GM23248 (cell line): ENCODE results near the gene ICAM5. TPM values are rescaled to one million over a fixed set of nuclear protein-coding genes. Genes with fewer than 3 reads are reported as not detected.
A peak's percentile ranks its signal among the peaks of the same experiment; 100 is the strongest.

Source experiments
- DNase-seq: peaks from one replicate; pipeline ENCODE4 v3.0.0-alpha.2; 2015
- H2AFZ ChIP-seq: fragments of 200-600 bp; sonication (generic); 2 replicates; pipeline ENCODE4 v1.6.1; 2016; ENCODE audit warnings: antibody characterized with exemption
- H3F3A ChIP-seq: fragments of 200-600 bp; sonication (generic); 2 replicates; pipeline ENCODE4 v1.6.1; 2016; ENCODE audit warnings: mild to moderate bottlenecking, antibody characterized with exemption, mixed run types; ENCODE audit not compliant: insufficient read depth
- H3K27ac ChIP-seq: fragments of 200-600 bp; sonication (generic); 2 replicates; pipeline ENCODE4 v1.5.1; 2016; ENCODE audit warnings: mild to moderate bottlenecking
- H3K27me3 ChIP-seq: fragments of 200-600 bp; sonication (generic); replicated peaks from 2 replicates; pipeline ENCODE4 v1.6.1; 2016; ENCODE audit warnings: mild to moderate bottlenecking; ENCODE audit not compliant: insufficient read depth
- H3K36me3 ChIP-seq: fragments of 200-600 bp; sonication (generic); 2 replicates; pipeline ENCODE4 v1.6.1; 2016; ENCODE audit warnings: low read depth, mild to moderate bottlenecking
- H3K4me1 ChIP-seq: fragments of 200-600 bp; sonication (generic); 2 replicates; pipeline ENCODE4 v1.6.1; 2016; ENCODE audit warnings: mild to moderate bottlenecking; ENCODE audit not compliant: insufficient read depth
- H3K4me2 ChIP-seq: fragments of 200-600 bp; sonication (generic); one replicate; pipeline ENCODE4 v1.6.1; 2016; ENCODE audit warnings: mild to moderate bottlenecking; ENCODE audit not compliant: unreplicated experiment
- H3K4me3 ChIP-seq: fragments of 200-600 bp; sonication (generic); 2 replicates; pipeline ENCODE4 v1.5.1; 2016; ENCODE audit warnings: mild to moderate bottlenecking
- H3K79me2 ChIP-seq: fragments of 200-600 bp; sonication (generic); 2 replicates; pipeline ENCODE4 v1.6.1; 2016; ENCODE audit warnings: mild to moderate bottlenecking; ENCODE audit not compliant: insufficient read depth
- H3K9ac ChIP-seq: fragments of 200-600 bp; sonication (generic); 2 replicates; pipeline ENCODE4 v1.6.1; 2016; ENCODE audit warnings: mild to moderate bottlenecking
- H3K9me2 ChIP-seq: fragments of 200-600 bp; sonication (generic); 2 replicates; pipeline ENCODE4 v1.6.1; 2016; ENCODE audit warnings: mixed run types, mild to moderate bottlenecking, moderate library complexity; ENCODE audit not compliant: insufficient read depth
- H3K9me3 ChIP-seq: fragments of 200-600 bp; sonication (generic); one replicate; pipeline ENCODE4 v1.6.1; 2017; ENCODE audit warnings: low read depth
- H4K20me1 ChIP-seq: fragments of 200-600 bp; sonication (generic); 2 replicates; pipeline ENCODE4 v1.6.0; 2016; ENCODE audit not compliant: insufficient read depth
- EZH2 ChIP-seq: fragments of 200-600 bp; sonication (generic); IDR thresholded peaks from 2 replicates; pipeline ENCODE4 v1.6.1; 2018; ENCODE audit warnings: antibody characterized with exemption, mild to moderate bottlenecking; ENCODE audit not compliant: insufficient read depth, poor library complexity, severe bottlenecking
- EZH2phosphoT487 ChIP-seq: fragments of 200-600 bp; sonication (generic); IDR thresholded peaks from 2 replicates; pipeline ENCODE4 v1.6.1; 2018; ENCODE audit warnings: antibody characterized with exemption, moderate library complexity, mild to moderate bottlenecking, low read depth; ENCODE audit not compliant: insufficient read depth
- WGBS, 2 experiments: methylation state at CpG; one replicate each; pipeline ENCODE4 v1.1.6; 2015 to 2017; ENCODE audit warnings: low lambda C conversion rate in 2 of 2, low coverage in 1 of 2; ENCODE audit errors: missing lambda C conversion rate in 2 of 2; 5-methylcytosine and 5-hydroxymethylcytosine counted together
- in situ Hi-C: fragments of 300-500 bp; cut with MboI; formaldehyde crosslinking; loops from 2 replicates; pipeline ENCODE4 v1.15.0; 2020
- polyA plus RNA-seq: library from polyadenylated mRNA; unstranded; fragments of >200 nt; fragmentation: Nextera tagmentation; extraction: Ambion mirVana; gene quantifications from 2 replicates; pipeline ENCODE4 v1.2.1, GENCODE V29; 2016
- total RNA-seq: library from RNA; depleted of rRNA; stranded (reverse); fragments of >200 nt; shearing (Covaris generic); gene quantifications from 2 replicates; pipeline ENCODE4 v1.2.3, GENCODE V29; 2014

Gene ICAM5
- total and polyA plus RNA-seq, 2 experiments from 2014 or later: 9.8 to 48.7 TPM

DNA sequence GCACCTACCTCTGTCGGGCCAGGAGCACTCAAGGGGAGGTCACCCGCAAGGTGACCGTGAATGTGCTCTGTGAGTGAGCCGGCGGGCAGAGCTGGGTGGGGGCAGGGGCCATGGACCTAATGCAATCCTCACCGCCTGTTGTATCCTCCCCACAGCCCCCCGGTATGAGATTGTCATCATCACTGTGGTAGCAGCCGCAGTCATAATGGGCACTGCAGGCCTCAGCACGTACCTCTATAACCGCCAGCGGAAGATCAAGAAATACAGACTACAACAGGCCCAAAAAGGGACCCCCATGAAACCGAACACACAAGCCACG, 4.8 kb upstream of the ICAM5 start:
- Histone ChIP-seq H3K79me2 (no peaks in the 10 kb centered on the region), H2AFZ (no peak overlapping the region), H3K9me2 (no peaks in the 10 kb centered on the region), H3K36me3 (no peaks in the 10 kb centered on the region; the same call in 1 of the 2 replicates), H4K20me1 (no peaks in the 10 kb centered on the region), H3K27me3 (no peaks in the 10 kb centered on the region), H3K4me2 (no peak overlapping the region), H3F3A (0 out of 2 replicates have a peak, but pooled peaks cover 9% of the 10 kb centered on the region), H3K4me3 (no peak overlapping the region), H3K9me3 (no peaks in the 10 kb centered on the region), H3K27ac (no peak overlapping the region), H3K4me1 (no peaks in the 10 kb centered on the region), H3K9ac (no peak overlapping the region)
- DNase-seq: no peak
- WGBS, 2 experiments: 85 to 95% methylated on average over 7 to 13 of the region's 13 CpGs
- in situ Hi-C loops: no loop called here
- TF ChIP-seq EZH2phosphoT487: no peak
- TF ChIP-seq EZH2: no peak

GRCh38 chr19:10285393-10285792, 4.4 kb upstream of the ICAM5 start:
- no peaks in the 10 kb centered on the region for H3K9me2 ChIP-seq
- H3K9me3 ChIP-seq: no peaks in the 10 kb centered on the region
- no peak overlapping the region for H3K9ac ChIP-seq
- H3K4me3 ChIP-seq: no peak overlapping the region
- no peaks in the 10 kb centered on the region for H3K27me3 ChIP-seq
- no peaks in the 10 kb centered on the region for H3K79me2 ChIP-seq
- no peak overlapping the region for H2AFZ ChIP-seq
- no peak for DNase-seq
- H3K36me3 ChIP-seq: no peaks in the 10 kb centered on the region; the same call in 1 of the 2 replicates
- TF ChIP-seq EZH2phosphoT487 (no peak), EZH2 (no peak)
- no peak overlapping the region for H3K27ac ChIP-seq
- H3F3A ChIP-seq: 0 out of 2 replicates have a peak, but pooled peaks cover 9% of the 10 kb centered on the region
- no peaks in the 10 kb centered on the region for H4K20me1 ChIP-seq
- in situ Hi-C loops: no loop called here
- WGBS, 2 experiments: 83% methylated on average over 4 of the region's 4 CpGs
- no peak overlapping the region for H3K4me2 ChIP-seq
- no peaks in the 10 kb centered on the region for H3K4me1 ChIP-seq

DNA sequence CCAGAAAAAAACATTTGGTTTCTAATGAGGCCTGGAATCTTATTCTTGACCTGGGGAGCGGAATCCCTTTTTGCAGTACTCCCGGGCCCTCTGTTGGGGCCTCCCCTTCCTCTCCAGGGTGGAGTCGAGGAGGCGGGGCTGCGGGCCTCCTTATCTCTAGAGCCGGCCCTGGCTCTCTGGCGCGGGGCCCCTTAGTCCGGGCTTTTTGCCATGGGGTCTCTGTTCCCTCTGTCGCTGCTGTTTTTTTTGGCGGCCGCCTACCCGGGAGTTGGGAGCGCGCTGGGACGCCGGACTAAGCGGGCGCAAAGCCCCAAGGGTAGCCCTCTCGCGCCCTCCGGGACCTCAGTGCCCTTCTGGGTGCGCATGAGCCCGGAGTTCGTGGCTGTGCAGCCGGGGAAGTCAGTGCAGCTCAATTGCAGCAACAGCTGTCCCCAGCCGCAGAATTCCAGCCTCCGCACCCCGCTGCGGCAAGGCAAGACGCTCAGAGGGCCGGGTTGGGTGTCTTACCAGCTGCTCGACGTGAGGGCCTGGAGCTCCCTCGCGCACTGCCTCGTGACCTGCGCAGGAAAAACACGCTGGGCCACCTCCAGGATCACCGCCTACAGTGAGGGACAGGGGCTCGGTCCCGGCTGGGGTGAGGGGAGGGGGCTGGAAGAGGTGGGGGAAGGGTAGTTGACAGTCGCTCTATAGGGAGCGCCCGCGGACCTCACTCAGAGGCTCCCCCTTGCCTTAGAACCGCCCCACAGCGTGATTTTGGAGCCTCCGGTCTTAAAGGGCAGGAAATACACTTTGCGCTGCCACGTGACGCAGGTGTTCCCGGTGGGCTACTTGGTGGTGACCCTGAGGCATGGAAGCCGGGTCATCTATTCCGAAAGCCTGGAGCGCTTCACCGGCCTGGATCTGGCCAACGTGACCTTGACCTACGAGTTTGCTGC, 2.7 kb upstream of the ICAM5 start, which contains the start of gene ICAM4:
ICAM4 (plus strand) TSS at position 153 of the 935 bp plus-strand sequence; CDS start at position 211, 58 bp downstream.
- in situ Hi-C loops: no loop called here
- Histone ChIP-seq H3K79me2 (no peaks in the 10 kb centered on the region), H3K9me3 (no peaks in the 10 kb centered on the region), H3K36me3 (no peaks in the 10 kb centered on the region; the same call in 1 of the 2 replicates), H3K27me3 (no peaks in the 10 kb centered on the region), H3K27ac (no peak within 1 kb of the TSS), H4K20me1 (no peaks in the 10 kb centered on the region), H3K4me3 (no peak within 1 kb of the TSS), H3K4me2 (no peak within 1 kb of the TSS), H3K9me2 (no peaks in the 10 kb centered on the region), H3F3A (0 out of 2 replicates have a peak, but pooled peaks cover 9% of the 10 kb centered on the region), H3K4me1 (no peaks in the 10 kb centered on the region; the same call in 1 of the 2 replicates), H2AFZ (peak within 1 kb of the TSS; percentile 43), H3K9ac (no peak within 1 kb of the TSS)
- TF ChIP-seq EZH2: no peak
- no peak for TF ChIP-seq EZH2phosphoT487
- DNase-seq: peak; percentile 35
- 18% methylated on average over 47 to 54 of the region's 59 CpGs for WGBS, 2 experiments

DNA sequence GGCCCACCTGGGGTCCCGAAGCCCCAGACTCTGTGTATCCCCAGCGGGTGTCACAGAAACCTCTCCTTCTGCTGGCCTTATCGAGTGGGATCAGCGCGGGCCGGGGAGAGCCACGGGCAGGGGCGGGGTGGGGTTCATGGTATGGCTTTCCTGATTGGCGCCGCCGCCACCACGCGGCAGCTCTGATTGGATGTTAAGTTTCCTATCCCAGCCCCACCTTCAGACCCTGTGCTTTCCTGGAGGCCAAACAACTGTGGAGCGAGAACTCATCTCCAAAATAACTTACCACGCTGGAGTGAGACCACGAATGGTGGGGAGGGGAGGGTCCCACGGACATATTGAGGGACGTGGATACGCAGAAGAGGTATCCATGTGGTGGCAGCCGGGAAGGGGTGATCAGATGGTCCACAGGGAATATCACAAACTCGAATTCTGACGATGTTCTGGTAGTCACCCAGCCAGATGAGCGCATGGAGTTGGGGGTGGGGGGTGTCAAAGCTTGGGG, 1.0 kb upstream of the ICAM5 start:
- in situ Hi-C loops: no loop called here
- H3K9ac ChIP-seq: peak overlapping the region; percentile 70
- 0 out of 2 replicates have a peak, but pooled peaks cover 9% of the 10 kb centered on the region for H3F3A ChIP-seq
- H3K79me2 ChIP-seq: no peaks in the 10 kb centered on the region
- no peaks in the 10 kb centered on the region; the same call in 1 of the 2 replicates for H3K4me1 ChIP-seq
- peak overlapping the region; percentile 72 for H3K4me3 ChIP-seq
- peak; percentile 80 for DNase-seq
- peak overlapping the region; percentile 80 for H3K4me2 ChIP-seq
- TF ChIP-seq EZH2phosphoT487: no peak
- no peak for TF ChIP-seq EZH2
- WGBS, 2 experiments: 4 to 5% methylated on average over 19 to 23 of the region's 23 CpGs
- no peaks in the 10 kb centered on the region for H3K9me2 ChIP-seq
- no peaks in the 10 kb centered on the region for H3K9me3 ChIP-seq
- H3K27ac ChIP-seq: peak overlapping the region; percentile 68
- no peaks in the 10 kb centered on the region for H3K27me3 ChIP-seq
- H3K36me3 ChIP-seq: no peaks in the 10 kb centered on the region; the same call in 1 of the 2 replicates
- H4K20me1 ChIP-seq: no peaks in the 10 kb centered on the region
- peak overlapping the region; percentile 76 for H2AFZ ChIP-seq
